AG04450 (cell line): ENCODE measurements around the gene FCN3. TPM values are rescaled to one million over a fixed set of nuclear protein-coding genes. Genes with fewer than 3 reads are reported as not detected.
A peak's percentile ranks its signal among the peaks of the same experiment; 100 is the strongest.

Experiments
- CTCF ChIA-PET: fragments of 300-600, 350-600 bp; formaldehyde crosslinking; extraction: SDS; loops from one replicate; lab custom pipeline; 2022; ENCODE audit warnings: antibody characterized with exemption, inconsistent platforms; lab: Charles Lee
- POLR2A ChIA-PET: fragments of 350-600 bp; formaldehyde crosslinking; extraction: SDS; loops from one replicate; lab custom pipeline; 2021; ENCODE audit warnings: antibody characterized with exemption, inconsistent platforms; lab: Yijun Ruan, JAX
- DNase-seq: peaks from one replicate; pipeline ENCODE4 v3.0.0-alpha.2; 2011; ENCODE audit warnings: low read depth, low spot score
- H3K27ac ChIP-seq: one replicate; pipeline ENCODE4 v1.5.1; 2012; ENCODE audit warnings: low read depth, low read length, control low read depth
- H3K27me3 ChIP-seq: one replicate; pipeline ENCODE4 v1.6.0; 2012; ENCODE audit warnings: low read length; ENCODE audit not compliant: control insufficient read depth, insufficient read depth
- H3K4me3 ChIP-seq: 2 replicates; pipeline ENCODE4 v1.5.1; 2011; ENCODE audit warnings: mild to moderate bottlenecking, low read depth, low read length, control low read depth
- H3K9me3 ChIP-seq: 2 replicates; pipeline ENCODE4 v1.5.1; 2012; ENCODE audit warnings: low read length; ENCODE audit not compliant: control insufficient read depth, insufficient read depth
- CTCF ChIP-seq: IDR thresholded peaks from 2 replicates; pipeline ENCODE4 v1.5.1; 2011; ENCODE audit warnings: low read depth, low read length, control low read depth, inconsistent platforms
- polyA plus RNA-seq: library from polyadenylated mRNA; depleted of rRNA; stranded (reverse); fragments of >200 nt; gene quantifications from 2 replicates; pipeline ENCODE4 v1.2.3, GENCODE V29; 2011

The FCN3 gene
- polyA plus RNA-seq, 1 experiment, result not detected

- Histone ChIP-seq H3K27me3 (no peaks in the 10 kb centered on the region), H3K27ac (no peak overlapping the region), H3K9me3 (no peaks in the 10 kb centered on the region), H3K4me3 (no peak overlapping the region)
- CTCF ChIA-PET, result interaction anchor here (0.6 to 7.4 kb wide), 4 partner anchors 102 to 355 kb away, joined by 3 to 168 read pairs (median 4); no protein-coding TSS in a partner anchor
- TF ChIP-seq CTCF, result no peak
- no peak for DNase-seq
- POLR2A ChIA-PET, result no interaction called here
Measured at GRCh38 chr1:27400082-27400962, 25.7 kb upstream of the FCN3 start.

GRCh38 chr1:27399251-27400025, 24.8 kb upstream of the FCN3 start:
- DNase-seq, result no peak
- Histone ChIP-seq H3K4me3 (no peak overlapping the region), H3K9me3 (no peaks in the 10 kb centered on the region), H3K27me3 (no peaks in the 10 kb centered on the region), H3K27ac (no peak overlapping the region)
- CTCF ChIA-PET, result interaction anchor here (0.6 to 7.4 kb wide), 3 partner anchors 101 to 207 kb away, joined by 3 to 168 read pairs (median 4); no protein-coding TSS in a partner anchor
- no peak for TF ChIP-seq CTCF
- POLR2A ChIA-PET, result interaction anchor here (0.8 to 1.1 kb wide), 2 partner anchors 203 to 204 kb away, joined by 3 to 4 read pairs; partner anchors contain the start of gene AHDC1

GRCh38 chr1:27398405-27399149, 24.0 kb upstream of the FCN3 start:
- DNase-seq, result no peak
- H3K4me3 ChIP-seq, result no peak overlapping the region
- CTCF ChIA-PET, result interaction anchor here (1.4 to 7.4 kb wide), 3 partner anchors 100 to 208 kb away, joined by 4 to 168 read pairs (median 20); no protein-coding TSS in a partner anchor
- H3K27me3 ChIP-seq, result no peaks in the 10 kb centered on the region
- H3K9me3 ChIP-seq, result no peaks in the 10 kb centered on the region
- POLR2A ChIA-PET, result interaction anchor here (0.8 to 1.1 kb wide), 2 partner anchors 203 to 205 kb away, joined by 3 to 4 read pairs; partner anchors contain the start of gene AHDC1
- no peak for TF ChIP-seq CTCF
- peak overlapping the region; percentile 21 for H3K27ac ChIP-seq

- Histone ChIP-seq H3K27me3 (no peaks in the 10 kb centered on the region), H3K27ac (no peak overlapping the region), H3K4me3 (no peak overlapping the region), H3K9me3 (no peaks in the 10 kb centered on the region)
- CTCF ChIA-PET, result interaction anchor here (0.9 to 7.4 kb wide), 3 partner anchors 100 to 211 kb away, joined by 3 to 168 read pairs (median 20); no protein-coding TSS in a partner anchor
- DNase-seq, result no peak
- POLR2A ChIA-PET, result no interaction called here
- no peak for TF ChIP-seq CTCF
Measured at GRCh38 chr1:27397749-27398148, 23.1 kb upstream of the FCN3 start.
